Hematopoietic multipotent progenitor cell treated with erythropoietin and hydrocortisone succinate and interleukin-3 and kit ligand, for 8 days (in vitro differentiated cells): Measurements from ENCODE around the gene SPRED3.
A peak's percentile ranks its signal among the peaks of the same experiment; 100 is the strongest.

Source experiments
- DNase-seq: peaks from one replicate; pipeline ENCODE4 v3.0.0-alpha.2; 2015

Gene SPRED3

GRCh38 chr19:38374332-38375097, 14.0 kb upstream of the SPRED3 start, which contains the start of gene PSMD8:
TSS of gene PSMD8 (plus strand) at chr19:38374571. CDS start at chr19:38374602, 31 bp downstream.
- DNase-seq = peak; percentile 100

- no peak for DNase-seq
Measured at GRCh38 chr19:38375098-38375493, 13.4 kb upstream of the SPRED3 start.

GRCh38 chr19:38375748-38376147, 12.7 kb upstream of the SPRED3 start:
- DNase-seq = no peak

- DNase-seq = no peak
Measured at GRCh38 chr19:38376576-38376975, 11.9 kb upstream of the SPRED3 start.

GRCh38 chr19:38377052-38377451, 11.4 kb upstream of the SPRED3 start:
- no peak for DNase-seq

GRCh38 chr19:38378866-38379265, 9.6 kb upstream of the SPRED3 start:
- DNase-seq = no peak

- DNase-seq = no peak
Measured at GRCh38 chr19:38381138-38381537, 7.4 kb upstream of the SPRED3 start.

GRCh38 chr19:38383184-38383583, 5.3 kb upstream of the SPRED3 start:
- no peak for DNase-seq

- DNase-seq = no peak
Measured at GRCh38 chr19:38383743-38384142, 4.8 kb upstream of the SPRED3 start.

- DNase-seq = peak; percentile 33
Measured at GRCh38 chr19:38384209-38385027, 4.1 kb upstream of the SPRED3 start.

GRCh38 chr19:38385057-38385803, 3.3 kb upstream of the SPRED3 start:
- no peak for DNase-seq

GRCh38 chr19:38385804-38386257, 2.7 kb upstream of the SPRED3 start:
- DNase-seq = peak; percentile 29

- no peak for DNase-seq
Measured at GRCh38 chr19:38386300-38386970, 2.1 kb upstream of the SPRED3 start.

GRCh38 chr19:38386971-38387549, 1.4 kb upstream of the SPRED3 start:
- DNase-seq = peak; percentile 53

GRCh38 chr19:38387550-38388348, 748 bp upstream of the SPRED3 start, which contains the start of gene GGN:
TSS of gene GGN (minus strand) at chr19:38388034. CDS start at chr19:38387261, 773 bp downstream.
- peak; percentile 69 for DNase-seq

GRCh38 chr19:38389101-38389925, 816 bp downstream of the SPRED3 start:
- no peak for DNase-seq

GRCh38 chr19:38389957-38390924, 1.7 kb downstream of the SPRED3 start:
- DNase-seq = no peak

GRCh38 chr19:38391911-38392464, 3.5 kb downstream of the SPRED3 start:
- no peak for DNase-seq
